Measurements from ENCODE around the gene ATG7. TPM values are rescaled to one million over a fixed set of nuclear protein-coding genes. Genes with fewer than 3 reads are reported as not detected.

Gene ATG7
- total RNA-seq, 1 experiment from 2014 or later: 29.3 TPM

- Histone ChIP-seq H3K9me3 (ENCODE audit: control insufficient read depth in 1 of 2, insufficient read depth in 1 of 2, low read depth in 1 of 2, low read length in 2 of 2) (no peaks in the 10 kb centered on the region), H3K79me2 (ENCODE audit: insufficient read depth, low read length) (no peaks in the 10 kb centered on the region), H3K9me2 (ENCODE audit: insufficient read depth) (no peaks in the 10 kb centered on the region), H3K4me1 (ENCODE audit: control insufficient read depth in 1 of 2, insufficient read depth in 2 of 2, low read length in 2 of 2) (no peaks in the 10 kb centered on the region), H3K27ac (ENCODE audit: low read depth, low read length) (no peak overlapping the region), H3K27me3 (ENCODE audit: insufficient read depth, low read length) (no peaks in the 10 kb centered on the region), H3K4me3 (replicated peaks in 1 of 2; ENCODE audit: low read depth in 1 of 2, low read length in 2 of 2) (no peak overlapping the region), H3K4me2 (ENCODE audit: low read length) (no peak overlapping the region), H3K36me3 (ENCODE audit: control insufficient read depth in 1 of 2, insufficient read depth in 2 of 2, low read length in 2 of 2) (0 out of 4 replicates have a peak, but pooled peaks cover 0 to 2% of the 10 kb centered on the region in 2 experiments), H2AFZ (ENCODE audit: low read depth, low read length, poor library complexity, severe bottlenecking) (no peak overlapping the region), H4K20me1 (ENCODE audit: insufficient read depth) (no peaks in the 10 kb centered on the region), H3K9ac (ENCODE audit: low read length) (no peak overlapping the region)
- CTCF ChIA-PET: interaction anchor here (0.8 to 1.2 kb wide), 2 partner anchors 8 to 310 kb away, joined by 3 to 4 read pairs; no protein-coding TSS in a partner anchor
- RAD21 ChIA-PET (ENCODE audit: low non-redundant PET in 1 of 2, low total read pairs in 2 of 2, uncharacterized antibody in 2 of 2, unreplicated experiment in 2 of 2): no interaction called here
- no peak for TF ChIP-seq ZNF274 (IDR thresholded peaks at IDR 0.05; ENCODE audit: low read depth, low read length)
- no TSS peak for BruUV-seq (replicated peaks)
- no peak for DNase-seq (ENCODE audit: low read depth, low spot score)
- POLR2A ChIA-PET: no interaction called here
- intact Hi-C loops (cut with micrococcal nuclease): no loop called here
- ATAC-seq: no peak
These were observed 98.8 kb downstream of the ATG7 start for GRCh38 chr3:11370966-11371365.

GRCh38 chr3:11371747-11372146, 99.5 kb downstream of the ATG7 start:
- RAD21 ChIA-PET (ENCODE audit: low non-redundant PET in 1 of 2, low total read pairs in 2 of 2, uncharacterized antibody in 2 of 2, unreplicated experiment in 2 of 2): no interaction called here
- no peaks in the 10 kb centered on the region for H3K9me3 ChIP-seq (ENCODE audit: control insufficient read depth in 1 of 2, insufficient read depth in 1 of 2, low read depth in 1 of 2, low read length in 2 of 2)
- intact Hi-C loops (cut with micrococcal nuclease): no loop called here
- no peaks in the 10 kb centered on the region for H3K27me3 ChIP-seq (ENCODE audit: insufficient read depth, low read length)
- no peak overlapping the region for H3K9ac ChIP-seq (ENCODE audit: low read length)
- no peak overlapping the region for H3K4me3 ChIP-seq (replicated peaks in 1 of 2; ENCODE audit: low read depth in 1 of 2, low read length in 2 of 2)
- H3K4me1 ChIP-seq (ENCODE audit: control insufficient read depth in 1 of 2, insufficient read depth in 2 of 2, low read length in 2 of 2): no peaks in the 10 kb centered on the region
- BruUV-seq (replicated peaks): no TSS peak
- no peak overlapping the region for H2AFZ ChIP-seq (ENCODE audit: low read depth, low read length, poor library complexity, severe bottlenecking)
- ATAC-seq: no peak
- POLR2A ChIA-PET: no interaction called here
- H3K36me3 ChIP-seq (ENCODE audit: control insufficient read depth in 1 of 2, insufficient read depth in 2 of 2, low read length in 2 of 2): 0 out of 4 replicates have a peak, but pooled peaks cover 0 to 2% of the 10 kb centered on the region in 2 experiments
- no peaks in the 10 kb centered on the region for H3K9me2 ChIP-seq (ENCODE audit: insufficient read depth)
- DNase-seq (ENCODE audit: low read depth, low spot score): no peak
- no peaks in the 10 kb centered on the region for H4K20me1 ChIP-seq (ENCODE audit: insufficient read depth)
- no peak overlapping the region for H3K4me2 ChIP-seq (ENCODE audit: low read length)
- no peak overlapping the region for H3K27ac ChIP-seq (ENCODE audit: low read depth, low read length)
- no peaks in the 10 kb centered on the region for H3K79me2 ChIP-seq (ENCODE audit: insufficient read depth, low read length)
- CTCF ChIA-PET: no interaction called here
- TF ChIP-seq ZFX (IDR thresholded peaks at IDR 0.05) (no peak), MAX (IDR thresholded peaks at IDR 0.05) (no peak), SP1 (IDR thresholded peaks at IDR 0.05; ENCODE audit: low read depth) (no peak), FOSL1 (IDR thresholded peaks at IDR 0.05; ENCODE audit: low read depth) (no peak), SIN3A (IDR thresholded peaks at IDR 0.05; ENCODE audit: low read depth) (no peak)

Measured in HCT116 (cell line).